ENCODE results near the gene CAPN14. TPM values are rescaled to one million over a fixed set of nuclear protein-coding genes. Genes with fewer than 3 reads are reported as not detected.

CAPN14 gene
- total RNA-seq, 1 experiment from 2014 or later = 0.05 TPM

- intact Hi-C loops (cut with micrococcal nuclease; ENCODE audit: unreplicated experiment) = loop anchor here (10.0 kb wide), 1 partner anchor 290 kb away; no protein-coding TSS in a partner anchor
- DNase-seq (ENCODE audit: low read depth, low spot score) = no peak
- H3K4me1 ChIP-seq (ENCODE audit: control insufficient read depth, insufficient read depth, low read length) = no peaks in the 10 kb centered on the region
- no peaks in the 10 kb centered on the region for H3K9me3 ChIP-seq (ENCODE audit: control insufficient read depth, insufficient read depth, low read depth, low read length)
- no TSS peak for BruUV-seq (replicated peaks)
- POLR2A ChIA-PET = no interaction called here
- in situ Hi-C loops (cut with HindIII; ENCODE audit: low pct_unique_long_range_greater_than_20kb, low sequenced_read_pairs) = no loop called here
- TF ChIP-seq, protein P1, sequence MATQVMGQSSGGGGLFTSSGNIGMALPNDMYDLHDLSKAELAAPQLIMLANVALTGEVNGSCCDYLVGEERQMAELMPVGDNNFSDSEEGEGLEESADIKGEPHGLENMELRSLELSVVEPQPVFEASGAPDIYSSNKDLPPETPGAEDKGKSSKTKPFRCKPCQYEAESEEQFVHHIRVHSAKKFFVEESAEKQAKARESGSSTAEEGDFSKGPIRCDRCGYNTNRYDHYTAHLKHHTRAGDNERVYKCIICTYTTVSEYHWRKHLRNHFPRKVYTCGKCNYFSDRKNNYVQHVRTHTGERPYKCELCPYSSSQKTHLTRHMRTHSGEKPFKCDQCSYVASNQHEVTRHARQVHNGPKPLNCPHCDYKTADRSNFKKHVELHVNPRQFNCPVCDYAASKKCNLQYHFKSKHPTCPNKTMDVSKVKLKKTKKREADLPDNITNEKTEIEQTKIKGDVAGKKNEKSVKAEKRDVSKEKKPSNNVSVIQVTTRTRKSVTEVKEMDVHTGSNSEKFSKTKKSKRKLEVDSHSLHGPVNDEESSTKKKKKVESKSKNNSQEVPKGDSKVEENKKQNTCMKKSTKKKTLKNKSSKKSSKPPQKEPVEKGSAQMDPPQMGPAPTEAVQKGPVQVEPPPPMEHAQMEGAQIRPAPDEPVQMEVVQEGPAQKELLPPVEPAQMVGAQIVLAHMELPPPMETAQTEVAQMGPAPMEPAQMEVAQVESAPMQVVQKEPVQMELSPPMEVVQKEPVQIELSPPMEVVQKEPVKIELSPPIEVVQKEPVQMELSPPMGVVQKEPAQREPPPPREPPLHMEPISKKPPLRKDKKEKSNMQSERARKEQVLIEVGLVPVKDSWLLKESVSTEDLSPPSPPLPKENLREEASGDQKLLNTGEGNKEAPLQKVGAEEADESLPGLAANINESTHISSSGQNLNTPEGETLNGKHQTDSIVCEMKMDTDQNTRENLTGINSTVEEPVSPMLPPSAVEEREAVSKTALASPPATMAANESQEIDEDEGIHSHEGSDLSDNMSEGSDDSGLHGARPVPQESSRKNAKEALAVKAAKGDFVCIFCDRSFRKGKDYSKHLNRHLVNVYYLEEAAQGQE (IDR thresholded peaks at IDR 0.05; ENCODE audit: insufficient read depth in 1 of 2, low read depth in 2 of 2, low read length in 1 of 2) = no peak
- TF ChIP-seq, protein P2, sequence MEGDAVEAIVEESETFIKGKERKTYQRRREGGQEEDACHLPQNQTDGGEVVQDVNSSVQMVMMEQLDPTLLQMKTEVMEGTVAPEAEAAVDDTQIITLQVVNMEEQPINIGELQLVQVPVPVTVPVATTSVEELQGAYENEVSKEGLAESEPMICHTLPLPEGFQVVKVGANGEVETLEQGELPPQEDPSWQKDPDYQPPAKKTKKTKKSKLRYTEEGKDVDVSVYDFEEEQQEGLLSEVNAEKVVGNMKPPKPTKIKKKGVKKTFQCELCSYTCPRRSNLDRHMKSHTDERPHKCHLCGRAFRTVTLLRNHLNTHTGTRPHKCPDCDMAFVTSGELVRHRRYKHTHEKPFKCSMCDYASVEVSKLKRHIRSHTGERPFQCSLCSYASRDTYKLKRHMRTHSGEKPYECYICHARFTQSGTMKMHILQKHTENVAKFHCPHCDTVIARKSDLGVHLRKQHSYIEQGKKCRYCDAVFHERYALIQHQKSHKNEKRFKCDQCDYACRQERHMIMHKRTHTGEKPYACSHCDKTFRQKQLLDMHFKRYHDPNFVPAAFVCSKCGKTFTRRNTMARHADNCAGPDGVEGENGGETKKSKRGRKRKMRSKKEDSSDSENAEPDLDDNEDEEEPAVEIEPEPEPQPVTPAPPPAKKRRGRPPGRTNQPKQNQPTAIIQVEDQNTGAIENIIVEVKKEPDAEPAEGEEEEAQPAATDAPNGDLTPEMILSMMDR (IDR thresholded peaks at IDR 0.05) = no peak
- TF ChIP-seq TCF7L2 (IDR thresholded peaks at IDR 0.05; ENCODE audit: low read depth, low read length) (no peak), POLR2AphosphoS5 (IDR thresholded peaks at IDR 0.05; ENCODE audit: low read depth, low read length) (no peak), SIN3A (IDR thresholded peaks at IDR 0.05; ENCODE audit: borderline replicate concordance, insufficient read depth, low read depth, low read length) (no peak)
- H3K36me3 ChIP-seq (ENCODE audit: control insufficient read depth, insufficient read depth, low read length) = no peaks in the 10 kb centered on the region
- CTCF ChIA-PET = no interaction called here
- no peak for ATAC-seq
- no peak overlapping the region for H3K27ac ChIP-seq (ENCODE audit: low read length)
- peak overlapping the region; percentile 65 to 66 for H3K4me3 ChIP-seq (ENCODE audit: low read depth in 2 of 2, low read length in 2 of 2)
- peaks cover 12% of the 10 kb centered on the region for H3K27me3 ChIP-seq (ENCODE audit: control insufficient read depth, insufficient read depth, low read length)
Observed at GRCh38 chr2:31234683-31235503, 17.6 kb upstream of the CAPN14 start.

- in situ Hi-C loops (cut with HindIII; ENCODE audit: low pct_unique_long_range_greater_than_20kb, low sequenced_read_pairs) = no loop called here
Observed at GRCh38 chr2:31233741-31234682, 16.7 kb upstream of the CAPN14 start, which contains the start of gene EHD3. EHD3 (plus strand) TSS chr2:31234152; CDS start chr2:31234622, 470 bp downstream.

More at GRCh38 chr2:31233741-31234682, 16.7 kb upstream of the CAPN14 start, which contains the start of gene EHD3:
- no TSS peak for BruUV-seq (replicated peaks)
- DNase-seq (ENCODE audit: low read depth, low spot score) = peak; percentile 20
- no peak within 1 kb of the TSS for H3K27ac ChIP-seq (ENCODE audit: low read length)
- peak; percentile 100 for ATAC-seq
- ChIA-PET POLR2A (no interaction called here), CTCF (interaction anchor here (0.7 kb wide), 3 partner anchors 33 to 1069 kb away, joined by 3 to 5 read pairs (median 4); no protein-coding TSS in a partner anchor)
- TF ChIP-seq, protein P1 (IDR thresholded peaks at IDR 0.05; ENCODE audit: insufficient read depth in 1 of 2, low read depth in 2 of 2, low read length in 1 of 2) = no peak
- no peak for TF ChIP-seq TCF7L2 (IDR thresholded peaks at IDR 0.05; ENCODE audit: low read depth, low read length)
- TF ChIP-seq, protein P2 (IDR thresholded peaks at IDR 0.05) = no peak; the same call in 1 of the 2 replicates
- H3K9me3 ChIP-seq (ENCODE audit: control insufficient read depth, insufficient read depth, low read depth, low read length) = no peaks in the 10 kb centered on the region
- H3K4me1 ChIP-seq (ENCODE audit: control insufficient read depth, insufficient read depth, low read length) = no peaks in the 10 kb centered on the region
- H3K4me3 ChIP-seq (ENCODE audit: low read depth in 2 of 2, low read length in 2 of 2) = peak within 1 kb of the TSS; percentile 65 to 66
- peaks cover 14% of the 10 kb centered on the region for H3K27me3 ChIP-seq (ENCODE audit: control insufficient read depth, insufficient read depth, low read length)
- no peaks in the 10 kb centered on the region for H3K36me3 ChIP-seq (ENCODE audit: control insufficient read depth, insufficient read depth, low read length)
- intact Hi-C loops (cut with micrococcal nuclease; ENCODE audit: unreplicated experiment) = loop anchor here (10.0 kb wide), 1 partner anchor 291 kb away; no protein-coding TSS in a partner anchor

Measured in Panc1 (cell line).